ENCODE results near the gene PEX26.

GRCh38 chr22:18035751-18036150, 42.0 kb upstream of the PEX26 start:
- TF ChIP-seq CTCF (optimal IDR thresholded peaks at IDR 0.05 in 1 of 3, IDR thresholded peaks at IDR 0.05 in 1 of 3, conservative IDR thresholded peaks at IDR 0.05 in 1 of 3; ENCODE audit: extremely low read depth in 1 of 3, insufficient read depth in 2 of 3, low read length in 3 of 3) (no peak), EZH2 (IDR thresholded peaks at IDR 0.05; ENCODE audit: low read length) (no peak)

Measured in keratinocyte (primary cell).